NOMO-1 treated with DMSO at 0.1 percent for 48 hours (cell line): ENCODE measurements around the gene MAML3.

Experiments
- DNase-seq: peaks from one replicate; lab custom pipeline; 2025; ENCODE audit not compliant: unreplicated experiment; lab: John Stamatoyannopoulos, UW

MAML3 gene

DNA sequence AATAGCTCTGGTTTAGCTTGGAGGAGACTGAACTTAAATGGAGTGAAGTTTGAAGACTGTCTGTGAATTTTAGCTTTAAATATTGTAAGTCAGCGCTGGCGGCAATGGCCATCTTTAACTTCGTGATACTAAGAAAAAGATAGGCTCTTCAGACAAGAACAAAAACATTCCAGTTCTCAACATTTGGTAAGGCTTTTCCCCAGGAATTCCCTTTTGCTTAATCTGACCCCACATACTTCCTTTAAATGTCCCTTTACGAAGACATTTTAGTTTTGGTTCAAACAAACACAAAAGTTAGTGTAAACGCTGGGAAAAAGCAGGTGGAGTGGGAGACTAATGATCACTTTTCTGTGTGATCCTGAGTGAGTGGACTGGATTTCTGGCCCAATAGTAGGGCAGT, 106.2 kb downstream of the MAML3 start:
- DNase-seq = no peak

DNA sequence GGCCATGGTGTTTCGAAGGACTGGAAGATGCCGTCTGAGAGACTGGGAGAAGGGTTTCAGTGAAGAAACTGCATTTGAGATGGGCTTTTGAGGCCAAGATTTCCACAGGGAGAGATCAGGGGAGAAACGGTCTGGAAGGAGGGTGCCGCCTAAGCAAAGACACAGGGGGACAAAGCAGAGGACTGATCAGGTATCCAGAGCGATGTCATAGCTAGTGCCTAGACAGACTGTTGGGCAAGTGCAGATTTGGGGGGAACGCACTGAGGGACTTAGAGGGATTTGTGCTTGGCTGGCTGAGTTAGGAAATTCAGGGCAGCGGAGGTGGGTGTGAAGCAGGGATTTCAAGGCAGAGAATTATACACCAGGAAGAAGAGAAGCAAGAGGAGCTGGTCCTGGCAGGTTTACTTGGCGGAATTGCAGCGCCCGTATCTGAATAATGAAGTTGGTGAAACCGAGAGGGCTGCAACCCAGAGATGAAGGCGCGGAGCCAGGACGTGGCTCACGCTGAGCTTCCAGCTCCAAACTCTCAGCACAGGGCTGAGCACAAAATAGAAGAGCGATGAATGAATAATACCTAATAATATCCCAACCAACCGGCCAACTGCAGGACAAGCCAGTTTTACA, 106.9 kb downstream of the MAML3 start:
- DNase-seq = no peak

DNA sequence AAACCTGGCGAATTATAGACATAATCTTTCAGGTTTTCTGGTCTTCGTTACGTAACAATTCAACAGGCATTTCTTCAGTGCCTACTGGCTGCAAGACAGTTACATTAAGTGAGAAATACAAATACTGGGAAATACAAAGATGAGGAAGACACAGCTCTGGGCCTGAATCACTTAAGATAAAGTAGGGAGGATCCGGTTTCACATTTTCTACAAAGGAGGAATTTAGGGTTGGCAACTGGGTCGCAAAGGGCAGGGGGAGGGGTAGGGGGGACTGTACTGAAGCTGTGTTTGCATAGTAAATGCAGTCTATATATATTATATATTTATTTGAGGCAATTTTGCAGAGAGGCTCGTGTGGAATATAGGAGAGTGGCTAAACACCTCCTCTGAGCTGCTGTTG, 107.4 kb downstream of the MAML3 start:
- peak; percentile 13 for DNase-seq

DNA sequence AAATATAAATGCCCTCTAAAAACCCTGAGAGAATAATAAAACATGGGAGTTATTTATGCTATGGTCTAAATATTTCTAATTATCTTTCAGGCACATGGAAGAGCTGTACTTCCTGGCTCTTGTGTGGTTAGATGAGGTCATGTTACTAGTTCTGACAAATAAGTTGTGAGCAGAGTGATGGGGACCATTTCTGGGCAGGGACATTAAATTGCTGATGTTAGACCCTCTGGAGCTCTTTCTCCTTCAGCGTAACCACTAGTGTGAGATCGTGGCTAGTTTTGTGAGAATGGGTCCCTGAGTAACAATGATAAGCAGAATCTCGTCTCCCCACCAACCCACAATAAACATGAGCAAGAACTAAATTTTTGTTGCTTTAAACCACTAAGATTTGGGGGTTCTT, 108.0 kb downstream of the MAML3 start:
- no peak for DNase-seq

DNA sequence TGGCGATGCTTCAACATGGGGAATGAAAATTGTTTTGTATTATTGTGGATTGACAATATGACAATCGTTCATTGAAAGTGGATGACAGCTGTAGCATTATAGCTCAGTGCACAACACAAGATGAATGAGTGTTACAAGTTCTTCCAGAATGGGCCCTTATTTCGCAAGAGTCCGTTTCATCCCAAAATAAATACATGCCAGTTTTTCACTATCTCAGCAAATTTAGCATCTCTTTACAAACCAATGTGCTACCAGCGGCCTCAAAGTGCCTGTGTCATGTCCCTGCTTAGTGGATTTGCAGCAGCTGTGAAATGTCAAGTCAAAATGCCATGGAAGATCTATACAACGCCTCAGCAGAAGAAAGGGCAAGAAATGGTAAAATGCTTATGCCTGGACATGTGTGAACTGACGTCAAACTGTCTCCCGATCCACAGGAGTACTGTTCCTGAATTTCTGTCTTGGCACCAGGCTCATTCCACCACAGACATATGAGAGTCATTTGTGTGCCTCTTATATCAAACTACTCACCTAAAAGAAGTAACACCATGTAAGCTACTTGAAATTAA, 109.6 kb downstream of the MAML3 start:
- no peak for DNase-seq

DNA sequence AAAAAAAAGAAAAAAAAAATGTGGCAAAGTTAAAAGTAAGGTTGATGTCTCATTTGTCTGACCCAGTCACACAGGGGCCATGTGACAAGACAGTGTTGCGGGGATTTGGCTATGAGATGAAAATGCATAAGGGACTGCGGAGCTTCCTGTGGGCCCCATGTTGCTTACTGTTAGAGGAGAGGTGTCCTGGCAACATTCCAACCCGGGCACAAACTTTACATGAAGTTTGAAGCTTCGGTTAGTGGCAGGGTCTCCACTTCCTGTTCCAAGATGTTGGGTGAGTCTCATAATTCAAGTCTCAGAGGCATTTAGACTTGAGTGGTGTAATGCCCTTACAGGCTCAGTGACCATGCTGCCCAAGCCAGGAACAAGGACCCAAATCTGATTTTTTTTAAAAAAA, 111.3 kb downstream of the MAML3 start:
- no peak for DNase-seq

DNA sequence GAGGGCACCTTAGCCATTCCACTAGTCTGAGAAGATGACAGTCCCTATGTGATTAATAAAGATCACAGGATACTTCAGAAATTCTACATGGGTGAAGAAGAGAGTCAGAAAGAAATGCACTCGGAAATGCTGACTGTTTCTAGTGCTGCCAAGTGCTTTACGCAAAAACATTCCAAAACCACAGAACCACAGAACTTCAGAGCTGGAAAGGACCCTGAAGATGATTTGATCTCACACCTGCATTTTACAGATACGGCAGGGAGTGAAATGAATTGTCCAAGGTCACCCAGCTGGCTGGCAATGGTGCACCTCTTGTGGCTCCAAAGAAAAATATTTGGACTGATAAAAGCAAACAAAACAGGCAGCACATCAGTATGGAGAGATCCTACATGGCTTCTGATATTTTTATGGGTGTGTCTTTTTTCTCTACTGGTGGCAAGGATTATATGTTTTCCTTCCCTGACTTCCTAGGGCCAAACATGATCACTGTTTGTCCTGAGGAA, 115.9 kb downstream of the MAML3 start:
- no peak for DNase-seq

DNA sequence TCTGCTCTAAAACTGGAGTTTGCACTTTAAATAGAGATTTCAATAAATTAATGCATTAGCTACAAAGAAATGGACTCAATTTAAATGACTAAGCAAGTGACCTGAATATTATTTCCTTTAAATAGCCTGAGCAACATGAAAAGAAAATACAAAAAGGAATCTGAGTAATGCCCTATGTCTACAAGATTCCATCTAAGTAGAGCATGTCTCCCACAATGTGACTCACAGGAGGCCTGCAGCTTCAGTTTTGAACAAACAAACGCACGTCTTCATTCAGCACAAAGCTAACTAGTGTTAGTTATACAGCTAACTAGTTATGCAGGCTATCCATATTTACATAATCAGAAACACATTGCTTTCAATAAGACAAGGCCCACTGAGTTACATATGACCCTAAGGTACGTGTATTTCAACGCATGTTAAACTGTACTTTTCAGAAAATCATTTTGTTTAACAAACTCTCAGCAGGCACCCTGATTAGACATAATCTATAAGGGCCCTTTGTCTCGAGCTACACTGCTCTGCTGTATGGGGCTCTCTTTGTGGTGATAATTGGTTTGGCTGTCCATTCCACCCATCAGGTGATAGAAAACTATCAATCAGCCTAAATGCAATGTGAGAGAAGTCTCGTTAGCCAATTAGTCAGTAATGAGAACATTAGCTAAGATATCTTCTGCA, 116.5 kb downstream of the MAML3 start:
- DNase-seq = no peak

DNA sequence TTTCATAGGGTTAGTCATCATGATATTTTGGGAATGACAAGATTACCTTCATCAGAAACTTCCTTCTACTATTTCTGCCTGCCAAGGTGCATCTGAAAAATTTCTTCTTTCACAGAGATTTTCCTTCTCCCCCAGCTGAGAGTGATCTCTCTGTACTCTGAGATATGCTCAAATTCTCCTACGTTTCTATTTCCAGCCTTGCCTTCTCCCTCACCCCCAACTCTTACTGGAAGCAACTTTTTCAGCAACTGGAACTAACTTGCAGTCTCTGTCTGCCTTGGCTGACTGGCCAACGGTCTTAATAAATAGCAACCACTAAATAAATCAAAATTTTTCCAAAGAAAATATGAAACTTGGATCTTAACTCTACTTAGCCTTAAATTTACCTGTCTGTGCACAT, 122.3 kb downstream of the MAML3 start:
- no peak for DNase-seq

DNA sequence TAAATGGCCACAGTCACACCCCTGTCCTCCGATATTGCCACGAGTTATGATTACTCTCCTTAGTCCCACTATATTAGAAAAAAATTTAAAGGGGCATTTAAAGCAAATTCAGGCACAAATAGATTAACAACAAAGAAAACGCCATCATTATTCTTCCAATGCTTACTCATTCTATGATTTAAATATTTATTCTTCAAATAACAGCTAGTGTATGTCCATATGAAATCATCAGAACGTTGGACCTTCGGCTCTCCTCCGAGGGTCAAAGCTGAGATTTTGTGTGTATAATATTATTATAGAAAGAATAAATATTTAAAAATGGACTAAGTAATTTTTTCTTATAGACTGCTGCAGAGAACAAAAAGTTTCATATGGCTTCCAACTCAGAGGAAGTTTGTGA, 122.9 kb downstream of the MAML3 start:
- DNase-seq = no peak

DNA sequence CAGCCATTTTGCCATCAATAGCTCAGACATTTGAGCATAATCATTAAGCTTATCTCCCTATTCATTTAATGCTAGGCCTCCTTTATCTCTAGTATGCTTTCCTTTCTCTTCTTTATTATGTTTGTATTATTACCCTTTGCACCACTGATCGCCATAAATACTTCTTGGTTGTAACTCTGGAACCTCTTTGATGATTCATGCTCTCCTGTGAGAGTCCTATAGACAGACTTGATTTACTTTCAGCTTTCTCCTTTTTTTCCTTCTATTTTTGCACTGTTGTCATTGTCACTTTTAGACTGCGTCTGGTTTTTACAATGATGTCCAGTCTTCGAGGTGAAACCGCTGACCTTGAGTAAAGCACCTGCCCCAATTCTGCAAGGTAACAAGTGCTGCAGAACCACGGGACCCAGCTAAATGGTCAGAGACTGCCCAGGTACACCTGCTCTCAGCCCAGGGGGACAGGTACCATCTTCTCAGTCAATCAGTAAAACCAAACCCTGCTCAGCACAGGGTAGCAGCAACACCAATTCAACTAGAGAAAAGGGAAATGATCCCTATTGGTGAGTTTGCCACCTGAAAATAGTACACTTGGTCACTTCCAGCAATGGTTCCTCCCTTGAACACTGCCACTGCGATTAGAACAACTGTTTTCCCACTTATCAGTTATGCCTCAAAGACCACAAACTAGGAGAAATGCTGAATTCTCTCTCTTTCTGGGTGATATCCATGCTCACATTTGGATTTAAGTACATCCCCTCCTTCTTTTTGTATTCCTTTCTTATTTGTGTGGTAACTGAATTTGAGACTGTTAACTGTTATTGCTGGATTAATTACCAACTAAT, 125.1 kb downstream of the MAML3 start:
- DNase-seq = peak; percentile 27

DNA sequence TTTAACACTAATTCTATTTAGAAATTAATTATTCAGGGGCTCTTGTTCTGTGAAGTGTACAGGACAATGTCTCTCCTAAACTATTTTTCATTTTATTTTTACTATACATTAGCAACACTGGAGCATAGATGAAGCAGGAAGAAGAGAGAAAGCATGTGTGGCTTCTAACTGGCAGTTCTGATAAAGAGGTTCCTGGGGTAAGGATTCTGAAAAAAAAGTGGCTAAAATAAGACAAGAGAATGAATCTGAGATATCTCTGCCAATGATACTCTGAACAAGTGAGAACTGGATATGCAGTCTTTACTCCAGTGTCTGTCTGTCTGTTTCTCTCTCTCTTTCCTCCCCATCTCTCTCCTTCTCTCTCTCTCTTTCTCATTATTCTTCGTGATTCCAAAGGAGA, 125.9 kb downstream of the MAML3 start:
- no peak for DNase-seq

DNA sequence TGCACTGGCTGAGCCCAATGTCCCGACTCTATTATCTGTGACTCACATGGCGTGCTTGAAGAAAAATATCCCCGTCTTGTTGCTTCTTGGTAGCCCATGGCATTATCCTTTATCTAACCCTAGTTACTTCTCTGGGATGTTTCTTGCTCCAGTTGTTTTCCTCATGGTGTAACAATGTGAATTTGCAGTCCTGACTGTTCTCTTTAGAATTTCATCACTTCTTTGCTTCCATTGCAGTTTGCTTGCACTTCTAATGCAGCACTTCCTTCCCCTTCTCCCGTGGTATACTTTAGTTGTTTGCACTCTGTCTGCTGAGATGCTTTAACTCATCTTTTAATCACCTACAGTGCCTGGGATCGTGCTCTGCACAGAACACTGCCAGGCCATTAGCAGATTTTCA, 126.9 kb downstream of the MAML3 start:
- DNase-seq = peak; percentile 53

DNA sequence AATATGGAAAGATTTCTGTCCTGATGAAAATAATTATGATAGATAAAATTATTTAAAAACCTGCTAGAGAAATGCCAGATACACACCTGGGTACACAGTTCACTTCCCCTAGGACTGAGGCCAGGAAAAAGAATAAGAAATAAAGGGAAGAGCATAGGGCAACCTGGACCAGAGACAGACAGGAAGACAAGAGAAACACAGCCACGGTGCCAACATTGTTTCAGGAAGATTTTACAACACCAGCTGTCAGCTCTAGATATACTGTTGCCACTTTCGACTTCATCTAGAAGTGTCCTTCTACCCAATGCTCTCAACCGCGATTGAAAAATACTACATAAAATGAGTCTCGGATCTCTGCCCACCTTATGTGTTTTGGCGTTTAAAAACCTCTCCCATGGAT, 128.5 kb downstream of the MAML3 start:
- no peak for DNase-seq

DNA sequence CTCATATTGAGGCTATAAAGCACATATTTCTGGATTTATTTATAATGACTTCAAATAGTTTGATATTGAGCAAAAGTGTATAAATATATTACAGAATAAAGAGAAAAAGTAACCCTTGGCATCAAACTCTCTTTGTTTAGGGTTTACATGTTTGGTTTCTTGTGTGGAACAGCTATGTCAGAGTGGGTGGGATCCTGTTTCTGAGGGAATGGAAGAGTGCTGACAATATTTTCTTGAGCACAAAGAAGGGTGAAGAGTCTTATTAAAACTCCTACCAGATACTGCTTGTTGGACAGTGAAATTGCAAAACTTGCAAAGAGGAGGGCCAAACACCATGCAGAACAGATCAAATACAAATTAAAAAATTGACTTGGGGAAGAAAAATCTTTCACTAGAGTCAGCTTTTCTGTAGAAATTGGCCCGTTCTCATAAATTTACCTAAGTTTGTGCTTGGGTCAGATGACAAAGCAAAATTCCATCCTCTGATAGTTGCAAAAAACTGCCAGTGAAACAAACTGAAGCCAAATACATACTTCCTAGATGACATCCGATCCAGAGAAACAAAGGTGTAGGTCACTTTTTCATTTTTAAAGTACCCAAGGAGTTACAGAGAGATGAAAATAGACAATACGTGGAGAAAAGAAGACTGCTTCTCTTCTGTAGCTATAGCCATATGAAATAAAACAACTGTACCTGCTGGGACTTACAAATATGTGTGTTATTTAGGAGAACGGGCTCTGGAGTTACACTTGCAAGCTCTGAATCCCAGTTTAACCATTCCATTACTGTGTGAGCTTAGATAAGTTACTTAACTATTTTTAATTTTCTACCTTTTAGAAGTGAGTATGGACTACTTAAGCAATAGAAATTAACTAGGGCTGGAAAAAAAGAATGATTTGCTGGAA, 133.3 kb downstream of the MAML3 start:
- no peak for DNase-seq

DNA sequence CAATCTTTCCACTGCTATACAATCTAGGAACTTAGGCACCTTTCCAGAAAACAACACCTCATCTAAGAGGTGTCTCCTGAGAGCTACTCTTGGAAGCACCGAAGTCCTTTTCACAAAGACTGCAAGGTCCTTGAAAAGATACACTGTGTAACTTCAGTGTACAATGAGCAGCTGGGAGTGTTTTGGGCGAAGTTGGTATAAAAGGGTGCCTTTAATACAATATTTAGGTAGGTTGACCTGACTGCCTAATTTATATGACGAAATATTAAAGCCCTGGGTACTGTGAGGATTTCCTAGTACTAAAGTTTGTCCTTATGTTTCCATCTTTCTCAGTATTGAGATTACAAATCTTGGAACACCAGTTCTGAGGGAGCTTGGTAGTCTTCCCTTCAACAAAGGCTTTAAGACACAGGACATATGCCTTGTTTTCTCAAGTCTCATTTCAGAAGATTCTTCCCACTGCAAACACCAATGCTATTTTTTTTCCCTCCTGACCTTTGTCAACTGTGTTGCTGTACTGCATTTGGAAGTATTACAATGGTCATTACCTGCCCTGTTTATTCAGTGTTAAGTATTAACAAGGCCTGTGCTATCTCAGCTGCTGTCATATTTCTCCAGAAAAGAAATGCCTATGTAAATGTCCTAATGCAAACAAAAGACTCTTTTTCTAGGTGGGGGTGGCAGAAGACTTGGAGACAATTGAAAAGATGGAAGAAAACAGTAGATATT, 134.2 kb downstream of the MAML3 start:
- no peak for DNase-seq

DNA sequence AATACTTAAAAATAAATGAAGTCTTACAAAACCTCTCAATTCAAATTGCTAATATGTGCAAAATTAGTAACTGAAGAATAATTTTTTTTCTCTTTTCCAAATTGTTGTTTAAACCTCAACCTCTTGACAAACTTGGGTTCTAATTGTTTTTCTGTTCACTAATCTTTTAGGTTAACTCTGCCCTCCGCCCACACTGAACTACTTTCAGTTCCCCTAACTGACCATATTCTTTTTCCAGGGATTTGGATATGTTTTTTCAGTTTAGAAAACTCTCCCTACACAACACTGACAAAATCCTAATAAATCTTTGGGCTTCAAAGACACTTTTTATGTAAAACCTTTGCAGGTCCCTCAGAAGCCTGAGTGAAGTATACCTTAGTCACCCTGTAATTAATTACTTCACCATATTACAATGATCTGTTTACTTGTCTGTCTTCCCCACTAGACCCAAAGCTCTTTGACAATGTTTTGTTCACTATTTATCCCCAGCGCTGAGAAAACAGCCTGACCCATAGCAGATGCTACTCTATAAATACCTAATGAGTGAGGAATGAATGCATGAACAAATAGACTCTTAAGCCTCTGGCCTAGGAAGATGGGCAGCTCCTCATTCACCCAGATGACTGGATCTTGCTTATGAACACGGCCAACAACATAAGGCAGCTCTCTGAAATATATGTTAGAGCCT, 134.9 kb downstream of the MAML3 start:
- peak; percentile 55 for DNase-seq

DNA sequence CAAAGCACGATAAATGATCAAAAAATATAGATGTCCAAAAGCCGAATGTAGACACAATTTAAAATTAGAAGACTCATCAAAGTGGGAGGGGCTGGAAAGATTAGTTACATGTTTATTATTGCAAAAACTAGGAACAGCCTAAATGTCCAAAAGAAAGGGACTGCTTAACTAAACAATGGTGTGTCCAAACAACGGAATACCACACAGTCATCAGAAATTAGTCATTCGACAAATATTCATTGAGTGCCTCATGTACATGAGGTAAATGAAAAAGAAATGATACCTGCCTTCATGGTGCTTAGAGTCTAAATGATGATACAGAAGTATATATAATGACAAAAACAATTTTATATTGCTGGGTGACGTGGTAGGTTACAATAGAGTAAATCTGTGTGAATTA, 139.7 kb downstream of the MAML3 start:
- no peak for DNase-seq

DNA sequence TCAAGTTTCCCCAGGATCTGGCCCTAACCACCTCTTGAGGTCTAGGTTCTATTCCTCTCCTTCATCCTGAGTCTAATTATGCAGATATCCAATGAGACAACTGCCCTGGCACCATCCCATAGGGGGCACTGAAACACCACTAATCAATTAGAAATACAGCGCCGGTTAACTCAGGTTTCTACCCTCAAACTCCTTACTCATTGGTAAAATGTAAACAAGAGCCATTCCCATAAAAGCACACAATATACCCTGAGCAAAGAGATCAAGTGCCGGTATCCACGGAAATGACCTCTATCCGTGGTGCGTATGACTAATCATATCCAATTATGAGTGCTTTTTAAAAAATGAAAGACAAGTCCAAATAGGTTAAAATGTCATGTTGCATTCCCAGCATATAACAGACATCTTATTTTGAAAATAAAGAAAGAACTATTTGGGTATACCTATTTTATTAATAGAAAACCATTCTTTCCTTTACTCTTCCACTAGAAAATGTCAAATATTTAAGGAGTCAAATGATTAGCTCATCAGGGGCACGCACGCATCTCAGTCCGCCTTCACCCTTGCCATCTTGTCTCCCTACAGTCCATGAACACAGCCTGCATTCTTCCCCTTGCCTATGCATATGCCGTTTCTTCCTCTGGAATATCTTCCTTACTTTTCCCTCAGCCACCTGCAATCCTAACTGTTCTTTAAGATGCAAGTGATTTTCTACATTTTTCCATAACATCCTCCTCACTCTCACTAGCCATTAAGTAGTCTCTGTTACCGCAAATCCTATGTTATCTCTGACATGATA, 141.1 kb downstream of the MAML3 start:
- peak; percentile 64 for DNase-seq
